Measurements from ENCODE around the gene SEMA5B. TPM values are rescaled to one million over a fixed set of nuclear protein-coding genes. Genes with fewer than 3 reads are reported as not detected.
A peak's percentile ranks its signal among the peaks of the same experiment; 100 is the strongest.

The SEMA5B gene
- total RNA-seq, 1 experiment from 2014 or later, result not detected

DNA sequence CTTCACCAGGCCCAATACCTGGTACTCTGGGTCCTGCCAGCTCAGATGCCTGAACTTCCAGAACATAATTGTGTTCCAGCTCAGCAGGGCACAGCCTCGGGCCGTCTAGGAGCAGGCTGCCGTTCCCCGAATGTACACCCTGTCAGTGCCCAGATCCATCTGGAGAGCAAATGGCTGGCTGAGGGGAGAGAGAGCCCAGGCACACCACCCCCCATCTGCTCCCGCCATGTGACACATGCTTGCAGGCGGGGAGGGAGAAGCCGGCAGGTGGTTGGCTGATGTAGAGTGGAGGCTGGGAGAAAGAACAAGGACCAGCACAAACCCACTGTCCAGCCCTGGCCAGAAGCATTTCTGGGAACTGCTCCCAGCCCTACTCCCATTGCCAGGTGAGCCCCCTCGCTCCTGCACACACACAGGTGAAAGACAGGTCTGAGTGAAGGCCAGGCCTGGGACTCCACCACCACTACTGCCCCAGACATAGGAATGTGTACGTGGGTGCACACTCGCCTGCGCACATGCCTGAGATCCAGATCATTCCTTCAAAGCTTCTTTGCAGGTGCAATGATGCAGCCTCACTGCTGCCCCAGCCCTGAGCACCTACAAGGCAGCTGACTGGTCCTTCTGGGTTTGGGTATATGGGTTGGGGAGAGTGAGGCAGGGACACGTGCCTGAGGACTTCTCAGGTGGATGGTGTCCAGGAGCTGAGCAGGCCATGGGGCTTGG is 53.5 kb downstream of the SEMA5B start:
- Mint-ChIP-seq H3K36me3 (ENCODE audit: insufficient read depth, unreplicated experiment) (no peaks in the 10 kb centered on the region), H3K9me3 (ENCODE audit: unreplicated experiment) (no peaks in the 10 kb centered on the region), H3K27ac (ENCODE audit: low read depth, unreplicated experiment) (no peak overlapping the region), H3K4me3 (ENCODE audit: unreplicated experiment) (no peak overlapping the region), H3K27me3 (ENCODE audit: insufficient read depth, unreplicated experiment) (no peaks in the 10 kb centered on the region), H3K4me1 (ENCODE audit: insufficient read depth, unreplicated experiment) (peaks cover 42% of the 10 kb centered on the region)
- intact Hi-C loops (cut with micrococcal nuclease), result no loop called here
- ChIA-PET CTCF (interaction anchor here (0.7 to 0.8 kb wide), 5 partner anchors 21 to 168 kb away, joined by 3 read pairs; no protein-coding TSS in a partner anchor), POLR2A (interaction anchor here (0.7 kb wide), 1 partner anchor 19 kb away, joined by 4 read pairs; no protein-coding TSS in a partner anchor)
- TF ChIP-seq CTCF (IDR thresholded peaks at IDR 0.05; ENCODE audit: unreplicated experiment), result no peak
- DNase-seq (ENCODE audit: unreplicated experiment), result no peak
- no TSS peak for BruUV-seq (replicated peaks)

GRCh38 chr3:122972141-122972540 is 55.4 kb downstream of the SEMA5B start:
- Mint-ChIP-seq H3K27ac (ENCODE audit: low read depth, unreplicated experiment) (no peak overlapping the region), H3K27me3 (ENCODE audit: insufficient read depth, unreplicated experiment) (no peaks in the 10 kb centered on the region), H3K4me1 (ENCODE audit: insufficient read depth, unreplicated experiment) (peaks cover 42% of the 10 kb centered on the region), H3K36me3 (ENCODE audit: insufficient read depth, unreplicated experiment) (no peaks in the 10 kb centered on the region), H3K4me3 (ENCODE audit: unreplicated experiment) (no peak overlapping the region), H3K9me3 (ENCODE audit: unreplicated experiment) (no peaks in the 10 kb centered on the region)
- BruUV-seq (replicated peaks), result no TSS peak
- DNase-seq (ENCODE audit: unreplicated experiment), result no peak
- TF ChIP-seq CTCF (IDR thresholded peaks at IDR 0.05; ENCODE audit: unreplicated experiment), result no peak
- POLR2A ChIA-PET, result no interaction called here
- CTCF ChIA-PET, result interaction anchor here (0.7 to 1.2 kb wide), 2 partner anchors 30 to 32 kb away, joined by 3 read pairs; no protein-coding TSS in a partner anchor
- intact Hi-C loops (cut with micrococcal nuclease), result no loop called here

- intact Hi-C loops (cut with micrococcal nuclease), result no loop called here
- H3K27me3 Mint-ChIP-seq (ENCODE audit: insufficient read depth, unreplicated experiment), result no peaks in the 10 kb centered on the region
- no peak for TF ChIP-seq CTCF (IDR thresholded peaks at IDR 0.05; ENCODE audit: unreplicated experiment)
- H3K4me3 Mint-ChIP-seq (ENCODE audit: unreplicated experiment), result peak overlapping the region; percentile 36
- peak; percentile 97 for DNase-seq (ENCODE audit: unreplicated experiment)
- no peaks in the 10 kb centered on the region for H3K36me3 Mint-ChIP-seq (ENCODE audit: insufficient read depth, unreplicated experiment)
- no TSS peak for BruUV-seq (replicated peaks)
- CTCF ChIA-PET, result interaction anchor here (0.6 to 1.9 kb wide), 6 partner anchors 14 to 280 kb away, joined by 3 to 12 read pairs (median 4); no protein-coding TSS in a partner anchor
- H3K4me1 Mint-ChIP-seq (ENCODE audit: insufficient read depth, unreplicated experiment), result peaks cover 31% of the 10 kb centered on the region
- no peak overlapping the region for H3K27ac Mint-ChIP-seq (ENCODE audit: low read depth, unreplicated experiment)
- no peaks in the 10 kb centered on the region for H3K9me3 Mint-ChIP-seq (ENCODE audit: unreplicated experiment)
- POLR2A ChIA-PET, result interaction anchor here (0.5 to 1.8 kb wide), 10 partner anchors 8 to 436 kb away, joined by 3 to 7 read pairs (median 3); partner anchors contain the start of genes DTX3L and PARP9
These were observed 57.7 kb downstream of the SEMA5B start for GRCh38 chr3:122969585-122970469.

GRCh38 chr3:122967765-122968164 is 59.8 kb downstream of the SEMA5B start:
- no peak for DNase-seq (ENCODE audit: unreplicated experiment)
- Mint-ChIP-seq H3K27me3 (ENCODE audit: insufficient read depth, unreplicated experiment) (no peaks in the 10 kb centered on the region), H3K27ac (ENCODE audit: low read depth, unreplicated experiment) (no peak overlapping the region), H3K4me1 (ENCODE audit: insufficient read depth, unreplicated experiment) (peaks cover 19% of the 10 kb centered on the region), H3K4me3 (ENCODE audit: unreplicated experiment) (no peak overlapping the region), H3K36me3 (ENCODE audit: insufficient read depth, unreplicated experiment) (no peaks in the 10 kb centered on the region), H3K9me3 (ENCODE audit: unreplicated experiment) (no peaks in the 10 kb centered on the region)
- intact Hi-C loops (cut with micrococcal nuclease), result no loop called here
- ChIA-PET POLR2A (no interaction called here), CTCF (interaction anchor here (0.8 kb wide), 1 partner anchor 27 kb away, joined by 3 read pairs; no protein-coding TSS in a partner anchor)
- no TSS peak for BruUV-seq (replicated peaks)
- no peak for TF ChIP-seq CTCF (IDR thresholded peaks at IDR 0.05; ENCODE audit: unreplicated experiment)

All from MCF 10A (cell line).